GM21447 (cell line): ENCODE measurements around the gene KCNQ5.

Experiments
- ATAC-seq: cut with Tn5 transposase; IDR thresholded peaks from one replicate; pipeline ENCODE4 v1.9.1; 2021; ENCODE audit not compliant: unreplicated experiment

Gene KCNQ5

GRCh38 chr6:72674842-72675241 is 53.0 kb downstream of the KCNQ5 start:
- ATAC-seq: no peak

- no peak for ATAC-seq
These were observed 53.5 kb downstream of the KCNQ5 start for GRCh38 chr6:72675396-72675795.

DNA sequence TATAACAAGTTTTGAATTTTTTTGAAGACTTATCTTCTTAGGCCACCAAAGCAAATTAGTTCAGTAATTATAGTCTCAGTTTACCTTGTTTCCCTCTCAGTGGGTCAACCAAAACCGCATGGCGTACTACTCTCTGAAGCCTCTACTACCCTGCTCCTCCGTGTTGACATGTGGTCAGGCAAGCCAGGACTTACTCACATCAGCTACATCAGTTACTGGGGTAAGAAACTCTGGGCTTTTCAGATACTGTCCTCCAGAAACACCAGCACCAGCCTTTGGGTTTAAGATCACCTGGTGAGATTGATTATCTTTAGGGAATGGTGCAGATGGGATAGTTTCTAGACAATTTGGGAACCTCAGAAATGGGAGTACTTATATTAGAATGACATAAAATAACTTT is 55.1 kb downstream of the KCNQ5 start:
- no peak for ATAC-seq

DNA sequence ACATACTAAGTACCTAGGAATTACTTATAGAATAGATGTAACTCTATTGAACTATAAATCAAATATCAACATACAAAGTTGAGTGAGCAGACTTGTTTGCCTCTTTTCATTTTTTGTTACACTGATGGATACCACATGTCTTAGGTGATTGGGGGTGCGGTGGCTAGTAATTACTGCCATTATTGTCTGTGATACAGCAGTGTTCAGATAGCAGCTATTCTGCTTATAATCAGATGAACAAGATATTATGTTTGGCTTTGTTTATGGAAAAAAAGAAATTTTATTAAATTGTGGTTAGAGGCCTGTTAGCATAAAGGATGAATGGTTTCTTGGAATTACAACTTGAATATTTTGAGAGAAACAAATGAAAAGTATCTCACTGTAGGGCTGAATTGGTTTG is 55.9 kb downstream of the KCNQ5 start:
- no peak for ATAC-seq

- ATAC-seq: peak; percentile 93
These were observed 61.9 kb downstream of the KCNQ5 start for GRCh38 chr6:72683797-72684196.

DNA sequence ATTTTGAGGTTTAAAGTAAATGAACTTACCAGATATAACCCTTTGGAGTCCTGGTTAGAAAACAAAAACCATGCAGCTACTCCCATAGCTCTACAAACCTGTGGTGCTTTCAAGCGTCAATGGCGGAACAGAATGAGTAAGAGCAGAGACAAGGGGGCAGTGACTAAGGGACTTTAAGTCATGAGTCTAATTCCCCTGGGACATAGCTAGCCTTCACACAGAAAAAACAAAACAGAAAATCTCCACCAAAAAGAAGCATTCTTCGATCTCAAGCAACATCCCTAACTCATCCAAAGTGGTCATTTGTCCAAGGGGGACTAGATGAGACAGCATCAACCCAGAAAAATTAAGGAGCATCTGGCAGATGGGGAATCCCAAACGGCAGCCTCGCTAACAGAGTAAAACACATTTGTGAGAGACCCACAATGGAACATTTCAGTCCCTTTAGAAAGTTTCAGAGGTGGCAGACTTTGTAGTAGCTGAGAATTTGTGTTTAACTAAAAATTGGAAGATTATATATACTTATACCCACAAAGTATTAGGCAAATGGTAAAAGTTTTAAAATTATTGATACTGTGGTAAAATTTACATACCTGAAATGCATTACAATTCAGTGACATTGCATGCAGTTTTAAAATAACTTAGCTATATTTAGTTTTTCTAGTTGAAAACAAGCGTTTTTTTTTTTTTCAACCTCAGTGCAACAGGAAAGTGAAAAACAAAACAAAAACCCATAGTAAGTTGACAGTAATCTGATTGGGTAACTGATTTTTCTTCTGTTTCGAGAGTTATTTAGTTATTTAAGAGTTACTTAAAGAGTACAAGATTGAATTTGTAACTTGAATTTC is 67.5 kb downstream of the KCNQ5 start:
- ATAC-seq: peak; percentile 88

- no peak for ATAC-seq
These were observed 69.4 kb downstream of the KCNQ5 start for GRCh38 chr6:72691249-72691648.

- no peak for ATAC-seq
These were observed 74.2 kb downstream of the KCNQ5 start for GRCh38 chr6:72696055-72696454.

DNA sequence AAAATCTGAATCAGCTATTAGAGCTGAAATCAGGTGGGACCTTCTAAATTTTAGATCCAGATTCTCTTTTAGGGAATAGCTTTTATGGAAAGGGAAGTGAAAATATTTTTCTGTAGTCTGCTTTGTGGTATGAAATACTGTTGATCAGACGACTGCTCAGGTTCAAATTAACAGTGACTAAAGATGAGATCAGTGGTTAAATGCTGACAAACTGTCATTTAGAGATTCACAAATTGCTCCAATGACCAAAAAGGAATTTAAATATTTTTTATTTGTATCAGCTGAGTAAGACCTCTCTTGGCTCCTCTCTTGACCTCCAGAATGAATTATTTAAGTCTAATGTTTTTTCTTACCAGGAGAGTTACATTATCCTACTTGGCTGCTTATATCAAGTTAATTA is 77.3 kb downstream of the KCNQ5 start:
- ATAC-seq: no peak

DNA sequence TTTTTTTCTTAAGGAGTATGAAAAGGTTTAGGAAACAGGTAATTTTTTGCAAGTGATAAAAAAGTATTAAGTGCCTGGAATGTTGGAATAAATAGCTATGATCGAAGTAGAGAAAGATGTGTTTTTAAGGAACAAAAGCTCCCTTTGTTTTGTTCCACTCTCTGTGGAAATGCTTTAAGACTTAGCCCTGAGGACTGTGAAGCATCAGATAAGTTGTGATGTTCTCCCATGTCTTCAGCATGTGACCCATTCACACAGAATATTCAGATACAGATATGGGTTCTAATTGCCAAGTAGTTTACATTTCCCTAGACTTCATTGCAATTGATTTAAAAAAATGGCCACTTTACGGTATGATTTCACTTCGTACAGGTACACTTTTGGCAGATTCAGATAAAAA is 80.6 kb downstream of the KCNQ5 start:
- no peak for ATAC-seq

DNA sequence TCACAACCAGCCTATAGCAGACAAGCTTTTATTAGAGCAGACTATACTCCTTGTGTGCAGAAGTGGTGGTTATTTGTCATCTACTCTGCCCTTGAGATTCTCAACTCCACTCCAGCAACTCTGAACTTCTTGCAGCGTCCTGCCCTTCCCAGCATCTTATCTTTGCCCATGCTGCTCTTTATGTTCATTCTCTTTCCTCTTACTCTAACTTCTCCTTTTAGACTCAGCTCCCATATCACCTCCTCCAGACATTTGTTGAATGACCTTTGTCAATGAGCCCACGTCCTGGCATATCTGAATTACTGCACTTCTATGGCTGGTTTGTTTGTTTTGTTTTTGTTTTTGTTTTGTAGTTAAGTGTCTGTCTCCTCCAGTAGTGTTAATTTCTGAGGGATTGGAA is 81.2 kb downstream of the KCNQ5 start:
- ATAC-seq: no peak

- ATAC-seq: no peak
These were observed 83.1 kb downstream of the KCNQ5 start for GRCh38 chr6:72704979-72705378.

DNA sequence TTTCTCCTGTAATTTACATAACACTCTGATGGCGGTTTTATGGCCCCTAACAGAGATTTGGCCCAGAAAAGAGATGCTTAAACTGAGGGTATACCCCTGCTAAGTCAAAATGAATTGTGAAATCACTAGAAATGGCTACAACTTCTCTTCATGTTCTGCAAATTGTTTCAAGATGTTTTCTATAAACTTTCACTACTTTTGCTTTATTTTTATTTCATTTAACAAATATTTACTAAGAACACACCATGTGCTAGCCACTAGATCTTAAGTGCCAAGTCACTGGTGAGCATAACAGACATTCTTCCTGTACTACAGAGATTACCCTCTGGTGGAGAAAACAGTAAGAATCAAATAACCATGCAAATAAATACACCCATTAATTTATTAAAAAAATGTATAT is 87.6 kb downstream of the KCNQ5 start:
- ATAC-seq: no peak

DNA sequence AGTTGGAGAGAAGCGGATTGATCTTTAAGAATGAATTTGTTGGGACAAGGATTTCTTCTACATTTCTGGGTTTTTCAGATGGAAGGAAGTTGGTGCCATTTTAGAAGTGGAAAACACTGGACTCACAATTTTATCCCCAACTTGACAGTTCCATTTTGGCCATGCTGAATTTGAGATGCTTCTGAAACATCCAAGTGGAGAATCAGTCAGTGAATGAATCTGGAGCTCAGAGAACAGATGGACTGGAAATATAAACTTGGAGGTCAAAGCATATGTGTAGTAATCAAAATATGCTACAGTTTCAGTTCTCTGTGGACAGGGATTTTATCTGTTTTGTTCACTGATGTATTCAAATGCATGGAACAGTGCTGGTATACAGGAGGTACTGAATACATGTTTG is 89.9 kb downstream of the KCNQ5 start:
- ATAC-seq: no peak

- no peak for ATAC-seq
These were observed 91.0 kb downstream of the KCNQ5 start for GRCh38 chr6:72712910-72713309.

DNA sequence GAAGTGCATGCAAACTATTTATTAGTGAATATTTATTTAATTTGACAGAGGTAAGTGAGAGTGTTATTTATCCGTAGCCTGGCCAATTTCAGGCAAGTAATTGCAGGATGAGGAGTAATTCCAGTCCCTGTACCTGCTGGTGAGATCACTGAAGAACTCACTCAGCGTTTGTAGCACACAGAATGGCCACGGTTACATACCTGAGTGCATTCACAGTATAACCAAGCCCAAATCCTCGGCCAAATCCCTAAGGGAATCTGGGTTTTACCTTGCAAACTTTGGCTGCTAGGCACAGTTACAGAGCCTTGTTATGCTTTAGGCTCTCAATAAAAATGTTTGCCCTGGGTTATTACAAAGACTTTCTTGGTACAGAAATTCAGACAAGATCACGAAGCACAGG is 93.3 kb downstream of the KCNQ5 start:
- no peak for ATAC-seq

DNA sequence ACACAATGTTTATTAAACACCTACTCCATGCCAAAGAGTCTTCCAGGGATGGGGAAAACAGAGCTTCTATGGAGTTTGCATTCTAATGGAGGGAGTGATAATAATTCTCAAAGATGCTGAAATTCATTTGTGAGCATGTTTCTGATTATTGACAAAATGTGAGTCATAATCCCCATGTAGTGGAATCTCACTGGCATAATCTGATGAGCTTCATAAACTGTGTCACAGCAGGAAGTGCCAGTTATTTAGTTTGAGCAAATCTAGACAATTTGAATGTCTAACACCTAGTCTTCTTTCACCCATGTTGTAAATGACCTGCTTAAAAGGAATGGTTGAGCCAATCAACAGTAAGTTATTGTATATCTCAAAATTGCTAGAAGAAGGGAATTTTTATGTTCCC is 95.1 kb downstream of the KCNQ5 start:
- ATAC-seq: no peak

- no peak for ATAC-seq
These were observed 98.6 kb downstream of the KCNQ5 start for GRCh38 chr6:72720464-72720863.

- no peak for ATAC-seq
These were observed 99.5 kb downstream of the KCNQ5 start for GRCh38 chr6:72721346-72721745.

- peak; percentile 91 for ATAC-seq
These were observed 102.7 kb downstream of the KCNQ5 start for GRCh38 chr6:72724545-72724944.

DNA sequence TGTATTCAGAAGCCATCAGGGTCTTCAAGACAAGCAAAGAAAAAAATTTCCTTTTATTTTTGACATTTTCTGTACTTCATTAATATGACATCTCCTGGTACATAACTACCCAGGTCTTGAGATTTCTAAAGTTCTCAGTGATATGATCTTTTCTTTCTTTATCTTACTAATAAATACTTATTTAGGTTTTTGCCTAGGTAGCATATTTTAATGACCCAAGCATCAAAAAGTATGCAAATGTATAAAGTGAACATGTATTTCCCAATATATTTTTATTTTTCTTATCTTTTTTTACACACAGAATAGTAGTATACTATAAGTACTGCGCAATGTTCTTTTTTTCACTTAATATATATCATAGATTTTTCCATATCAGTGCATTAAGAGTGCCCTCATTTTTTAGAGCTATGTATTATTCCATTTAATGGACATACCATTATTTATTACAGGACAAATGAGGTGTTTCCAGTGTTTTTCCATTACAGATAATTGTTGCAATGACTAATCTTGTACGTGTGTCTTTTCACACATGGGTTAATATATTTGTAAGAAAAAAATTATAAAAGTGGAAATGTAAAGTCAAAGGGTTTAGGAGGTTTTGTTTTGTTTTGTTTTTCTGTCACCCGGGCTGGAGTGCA is 107.0 kb downstream of the KCNQ5 start:
- no peak for ATAC-seq

- ATAC-seq: no peak
These were observed 111.2 kb downstream of the KCNQ5 start for GRCh38 chr6:72733045-72733444.

- ATAC-seq: no peak
These were observed 116.2 kb downstream of the KCNQ5 start for GRCh38 chr6:72738091-72738490.
